ENCODE results near the gene ZBTB1.

DNA sequence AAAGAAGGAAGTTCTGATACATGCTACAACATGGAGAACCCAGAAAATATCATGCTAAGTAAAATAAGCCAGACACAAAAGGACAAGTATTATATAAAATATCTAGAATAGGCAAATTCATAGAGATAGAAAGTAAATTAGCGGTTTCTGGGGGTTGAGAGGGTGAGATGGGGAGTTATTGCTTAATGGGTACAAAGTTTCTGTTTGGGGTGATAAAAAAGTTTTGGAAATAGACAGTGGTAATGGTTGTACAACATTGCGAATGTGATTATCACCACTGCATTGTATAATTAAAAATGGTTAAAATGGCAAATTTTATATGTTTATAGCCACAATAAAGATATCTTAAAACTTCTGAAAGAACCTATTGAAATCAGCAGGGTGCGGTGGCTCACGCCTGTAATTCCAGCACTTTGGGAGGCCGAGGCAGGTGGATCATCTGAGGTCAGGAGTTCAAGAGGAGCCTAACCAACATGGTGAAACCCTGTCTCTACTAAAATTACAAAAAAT, 15.9 kb upstream of the ZBTB1 start:
- no peak for TF ChIP-seq TCF7 (CRISPR knock-in tag; IDR thresholded peaks at IDR 0.05; ENCODE audit: low read depth)
- no peak for TF ChIP-seq SP1 (CRISPR knock-in tag; conservative IDR thresholded peaks at IDR 0.05)
- TF ChIP-seq CTCF (IDR thresholded peaks at IDR 0.05): no peak
